ENCODE data around the gene BMPR1B. TPM values are rescaled to one million over a fixed set of nuclear protein-coding genes. Genes with fewer than 3 reads are reported as not detected.

BMPR1B gene
- 2.4 TPM for polyA plus RNA-seq (2013, experiment 1 of 2)
- polyA plus RNA-seq (2013, experiment 2 of 2), result 2.5 TPM

- H4K8ac ChIP-seq (ENCODE audit: low read depth, low read length), result peak within 1 kb of the TSS; percentile 65
- no peak within 1 kb of the TSS for H3K4ac ChIP-seq (ENCODE audit: low read length)
- peaks cover 0 to 11% (median 2%) of the 10 kb centered on the region in 3 experiments for H3K27me3 ChIP-seq (ENCODE audit: control insufficient read depth in 3 of 3, insufficient read depth in 3 of 3, low read depth in 1 of 3, low read length in 3 of 3)
- peak within 1 kb of the TSS; percentile 99 for H3K4me2 ChIP-seq (ENCODE audit: insufficient read depth, low read length, poor library complexity, severe bottlenecking)
- H3K36me3 ChIP-seq (replicated peaks in 1 of 2; ENCODE audit: control insufficient read depth in 2 of 2, insufficient read depth in 2 of 2, low read length in 2 of 2), result no peaks in the 10 kb centered on the region
- no peak within 1 kb of the TSS for H3K27ac ChIP-seq (replicated peaks; ENCODE audit: low read length)
- H3K14ac ChIP-seq (ENCODE audit: low read length), result peak within 1 kb of the TSS; percentile 82
- WGBS, 2 donors (ENCODE audit: extremely low coverage in 2 of 2, insufficient read length in 2 of 2, insufficient replicate concordance in 1 of 2), result no CpG with 5 or more reads among the region's 77 CpGs
- peak within 1 kb of the TSS; percentile 94 for H2AFZ ChIP-seq (ENCODE audit: low read length)
- H2BK12ac ChIP-seq (ENCODE audit: low read length), result peak within 1 kb of the TSS; percentile 41
- H4K91ac ChIP-seq (ENCODE audit: low read depth, low read length, poor library complexity), result no peak within 1 kb of the TSS
- H3K18ac ChIP-seq (ENCODE audit: low read length), result peak within 1 kb of the TSS; percentile 99
- DNase-seq (ENCODE audit: low spot score), result peak; percentile 67
- no peak within 1 kb of the TSS for H2BK5ac ChIP-seq (ENCODE audit: low read length)
- H2BK15ac ChIP-seq (ENCODE audit: low read length), result peak within 1 kb of the TSS; percentile 92
- peak within 1 kb of the TSS; percentile 89 for H3K23ac ChIP-seq (ENCODE audit: low read depth, low read length, poor library complexity)
- peak within 1 kb of the TSS; percentile 92 for H3K9ac ChIP-seq (ENCODE audit: low read depth, low read length, poor library complexity)
- no peaks in the 10 kb centered on the region for H3K9me3 ChIP-seq (replicated peaks in 1 of 2; ENCODE audit: control insufficient read depth in 2 of 2, insufficient read depth in 1 of 2, low read depth in 1 of 2, low read length in 2 of 2)
- no peak within 1 kb of the TSS for H2AK5ac ChIP-seq (ENCODE audit: low read depth, low read length)
- H2BK120ac ChIP-seq (ENCODE audit: low read depth, low read length), result peak within 1 kb of the TSS; percentile 96
- H3K79me1 ChIP-seq (ENCODE audit: low read depth, low read length), result no peaks in the 10 kb centered on the region
- peaks cover 3 to 5% of the 10 kb centered on the region in 2 donors for H3K4me1 ChIP-seq (ENCODE audit: control insufficient read depth in 2 of 2, insufficient read depth in 1 of 2, low read depth in 1 of 2, low read length in 2 of 2)
- H3K4me3 ChIP-seq (ENCODE audit: low read length in 2 of 2), result peak within 1 kb of the TSS; percentile 66 to 85
Observed at GRCh38 chr4:94757192-94758140, at the start of gene BMPR1B. Gene BMPR1B (plus strand): TSS chr4:94757955. CDS start chr4:95104425, 346,470 bp downstream.

GRCh38 chr4:94711635-94712034 lies 46.1 kb upstream of the BMPR1B start:
- H3K14ac ChIP-seq (ENCODE audit: low read length), result no peak overlapping the region
- WGBS, 2 donors (ENCODE audit: extremely low coverage in 2 of 2, insufficient read length in 2 of 2, insufficient replicate concordance in 1 of 2), result no CpG with 5 or more reads among the region's 5 CpGs
- no peak overlapping the region for H2BK15ac ChIP-seq (ENCODE audit: low read length)

GRCh38 chr4:94714365-94715160 lies 43.2 kb upstream of the BMPR1B start:
- DNase-seq (ENCODE audit: low spot score), result no peak
- H3K36me3 ChIP-seq (replicated peaks in 1 of 2; ENCODE audit: control insufficient read depth in 2 of 2, insufficient read depth in 2 of 2, low read length in 2 of 2), result no peaks in the 10 kb centered on the region
- no peak overlapping the region for H2BK120ac ChIP-seq (ENCODE audit: low read depth, low read length)
- H3K9me3 ChIP-seq (replicated peaks in 1 of 2; ENCODE audit: control insufficient read depth in 2 of 2, insufficient read depth in 1 of 2, low read depth in 1 of 2, low read length in 2 of 2), result no peaks in the 10 kb centered on the region
- no peak overlapping the region for H3K4me2 ChIP-seq (ENCODE audit: insufficient read depth, low read length, poor library complexity, severe bottlenecking)
- H2AFZ ChIP-seq (ENCODE audit: low read length), result no peak overlapping the region
- no peak overlapping the region for H3K23ac ChIP-seq (ENCODE audit: low read depth, low read length, poor library complexity)
- no peak overlapping the region for H4K8ac ChIP-seq (ENCODE audit: low read depth, low read length)
- no peak overlapping the region for H3K4ac ChIP-seq (ENCODE audit: low read length)
- no CpG with 5 or more reads among the region's 5 CpGs for WGBS, 2 donors (ENCODE audit: extremely low coverage in 2 of 2, insufficient read length in 2 of 2, insufficient replicate concordance in 1 of 2)
- H2AK5ac ChIP-seq (ENCODE audit: low read depth, low read length), result no peak overlapping the region
- H2BK5ac ChIP-seq (ENCODE audit: low read length), result no peak overlapping the region
- no peaks in the 10 kb centered on the region for H3K79me1 ChIP-seq (ENCODE audit: low read depth, low read length)
- H3K14ac ChIP-seq (ENCODE audit: low read length), result no peak overlapping the region
- H4K91ac ChIP-seq (ENCODE audit: low read depth, low read length, poor library complexity), result no peak overlapping the region
- H2BK12ac ChIP-seq (ENCODE audit: low read length), result no peak overlapping the region
- no peak overlapping the region for H3K4me3 ChIP-seq (ENCODE audit: low read length in 2 of 2)
- H3K27ac ChIP-seq (replicated peaks; ENCODE audit: low read length), result no peak overlapping the region
- H3K27me3 ChIP-seq (ENCODE audit: control insufficient read depth in 3 of 3, insufficient read depth in 3 of 3, low read depth in 1 of 3, low read length in 3 of 3), result no peaks in the 10 kb centered on the region
- no peak overlapping the region for H3K18ac ChIP-seq (ENCODE audit: low read length)
- H2BK15ac ChIP-seq (ENCODE audit: low read length), result no peak overlapping the region
- H3K4me1 ChIP-seq (ENCODE audit: control insufficient read depth in 2 of 2, insufficient read depth in 1 of 2, low read depth in 1 of 2, low read length in 2 of 2), result no peaks in the 10 kb centered on the region
- H3K9ac ChIP-seq (ENCODE audit: low read depth, low read length, poor library complexity), result no peak overlapping the region

More at GRCh38 chr4:94711635-94712034, 46.1 kb upstream of the BMPR1B start:
- no peaks in the 10 kb centered on the region for H3K36me3 ChIP-seq (replicated peaks in 1 of 2; ENCODE audit: control insufficient read depth in 2 of 2, insufficient read depth in 2 of 2, low read length in 2 of 2)
- H3K9ac ChIP-seq (ENCODE audit: low read depth, low read length, poor library complexity), result no peak overlapping the region
- H2BK120ac ChIP-seq (ENCODE audit: low read depth, low read length), result no peak overlapping the region
- no peak overlapping the region for H4K91ac ChIP-seq (ENCODE audit: low read depth, low read length, poor library complexity)
- H4K8ac ChIP-seq (ENCODE audit: low read depth, low read length), result no peak overlapping the region
- H2AFZ ChIP-seq (ENCODE audit: low read length), result peak overlapping the region; percentile 68
- no peaks in the 10 kb centered on the region for H3K9me3 ChIP-seq (replicated peaks in 1 of 2; ENCODE audit: control insufficient read depth in 2 of 2, insufficient read depth in 1 of 2, low read depth in 1 of 2, low read length in 2 of 2)
- no peak overlapping the region for H2BK5ac ChIP-seq (ENCODE audit: low read length)
- no peak overlapping the region for H3K23ac ChIP-seq (ENCODE audit: low read depth, low read length, poor library complexity)
- H3K4me3 ChIP-seq (ENCODE audit: low read length in 2 of 2), result no peak overlapping the region
- H2BK12ac ChIP-seq (ENCODE audit: low read length), result no peak overlapping the region
- DNase-seq (ENCODE audit: low spot score), result no peak
- no peaks in the 10 kb centered on the region for H3K4me1 ChIP-seq (ENCODE audit: control insufficient read depth in 2 of 2, insufficient read depth in 1 of 2, low read depth in 1 of 2, low read length in 2 of 2)
- H3K18ac ChIP-seq (ENCODE audit: low read length), result no peak overlapping the region
- H3K4me2 ChIP-seq (ENCODE audit: insufficient read depth, low read length, poor library complexity, severe bottlenecking), result no peak overlapping the region
- no peaks in the 10 kb centered on the region for H3K27me3 ChIP-seq (ENCODE audit: control insufficient read depth in 3 of 3, insufficient read depth in 3 of 3, low read depth in 1 of 3, low read length in 3 of 3)
- H3K79me1 ChIP-seq (ENCODE audit: low read depth, low read length), result no peaks in the 10 kb centered on the region
- no peak overlapping the region for H3K4ac ChIP-seq (ENCODE audit: low read length)
- no peak overlapping the region for H2AK5ac ChIP-seq (ENCODE audit: low read depth, low read length)
- no peak overlapping the region for H3K27ac ChIP-seq (replicated peaks; ENCODE audit: low read length)

GRCh38 chr4:94715726-94716125 lies 42.0 kb upstream of the BMPR1B start:
- no peak for DNase-seq (ENCODE audit: low spot score)
- Histone ChIP-seq H3K4ac (ENCODE audit: low read length) (no peak overlapping the region), H2BK120ac (ENCODE audit: low read depth, low read length) (no peak overlapping the region), H2AFZ (ENCODE audit: low read length) (no peak overlapping the region), H2AK5ac (ENCODE audit: low read depth, low read length) (no peak overlapping the region), H3K14ac (ENCODE audit: low read length) (no peak overlapping the region), H3K27ac (replicated peaks; ENCODE audit: low read length) (no peak overlapping the region), H3K4me1 (ENCODE audit: control insufficient read depth in 2 of 2, insufficient read depth in 1 of 2, low read depth in 1 of 2, low read length in 2 of 2) (no peaks in the 10 kb centered on the region), H2BK5ac (ENCODE audit: low read length) (no peak overlapping the region), H3K23ac (ENCODE audit: low read depth, low read length, poor library complexity) (no peak overlapping the region), H3K36me3 (replicated peaks in 1 of 2; ENCODE audit: control insufficient read depth in 2 of 2, insufficient read depth in 2 of 2, low read length in 2 of 2) (no peaks in the 10 kb centered on the region), H3K79me1 (ENCODE audit: low read depth, low read length) (no peaks in the 10 kb centered on the region), H3K4me2 (ENCODE audit: insufficient read depth, low read length, poor library complexity, severe bottlenecking) (no peak overlapping the region), H3K27me3 (ENCODE audit: control insufficient read depth in 3 of 3, insufficient read depth in 3 of 3, low read depth in 1 of 3, low read length in 3 of 3) (no peaks in the 10 kb centered on the region), H4K91ac (ENCODE audit: low read depth, low read length, poor library complexity) (no peak overlapping the region), H2BK15ac (ENCODE audit: low read length) (no peak overlapping the region), H3K18ac (ENCODE audit: low read length) (no peak overlapping the region), H3K4me3 (ENCODE audit: low read length in 2 of 2) (no peak overlapping the region), H3K9me3 (replicated peaks in 1 of 2; ENCODE audit: control insufficient read depth in 2 of 2, insufficient read depth in 1 of 2, low read depth in 1 of 2, low read length in 2 of 2) (no peaks in the 10 kb centered on the region), H3K9ac (ENCODE audit: low read depth, low read length, poor library complexity) (no peak overlapping the region), H2BK12ac (ENCODE audit: low read length) (no peak overlapping the region), H4K8ac (ENCODE audit: low read depth, low read length) (no peak overlapping the region)
- no CpG with 5 or more reads among the region's 6 CpGs for whole genome bisulfite sequencing, 2 donors (ENCODE audit: extremely low coverage in 2 of 2, insufficient read length in 2 of 2, insufficient replicate concordance in 1 of 2)
